AG08396 (cell line): ENCODE data around the gene PROK1.

ENCODE experiments used
- DNase-seq: peaks from one replicate; pipeline ENCODE4 v3.0.0; 2012; ENCODE audit warnings: low spot score, mixed read lengths

PROK1 gene

DNA sequence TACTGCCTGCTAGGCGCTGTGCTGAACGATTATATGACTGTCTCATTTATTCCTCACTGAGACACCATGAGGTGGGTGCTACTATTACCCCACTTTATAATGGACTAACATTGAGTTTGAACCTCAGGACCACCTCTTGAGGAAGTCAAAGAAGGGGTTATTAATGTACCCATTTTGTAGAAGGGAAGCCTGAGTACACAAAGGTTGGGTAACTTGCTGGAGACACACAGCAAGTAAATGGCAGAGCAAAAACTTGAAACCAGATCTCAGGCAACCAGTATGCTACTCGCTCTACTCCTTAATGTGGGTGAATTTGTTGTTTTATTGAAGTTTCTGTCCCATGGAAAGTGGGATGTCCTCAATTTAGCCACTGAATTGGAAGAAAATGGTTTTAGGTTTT is 37.9 kb downstream of the PROK1 start:
- DNase-seq, result no peak

DNA sequence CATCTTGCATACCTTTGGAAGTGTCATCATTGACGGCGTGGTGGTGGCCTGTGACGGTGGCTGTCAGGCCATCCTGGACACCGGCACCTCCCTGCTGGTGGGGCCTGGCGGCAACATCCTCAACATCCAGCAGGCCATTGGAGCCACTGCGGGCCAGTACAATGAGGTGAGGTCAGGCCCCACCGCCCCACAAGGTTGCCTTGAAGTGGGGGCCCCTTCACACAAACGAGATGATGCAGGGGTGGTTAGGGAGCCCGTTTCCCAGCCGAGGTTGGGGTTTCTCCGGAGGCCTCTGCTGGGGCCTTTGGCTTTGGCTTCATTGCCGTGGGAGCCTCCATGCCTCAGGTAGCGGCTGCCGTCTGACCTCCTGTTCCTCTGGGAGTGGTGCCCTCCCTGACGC is 38.5 kb downstream of the PROK1 start:
- DNase-seq, result no peak

DNA sequence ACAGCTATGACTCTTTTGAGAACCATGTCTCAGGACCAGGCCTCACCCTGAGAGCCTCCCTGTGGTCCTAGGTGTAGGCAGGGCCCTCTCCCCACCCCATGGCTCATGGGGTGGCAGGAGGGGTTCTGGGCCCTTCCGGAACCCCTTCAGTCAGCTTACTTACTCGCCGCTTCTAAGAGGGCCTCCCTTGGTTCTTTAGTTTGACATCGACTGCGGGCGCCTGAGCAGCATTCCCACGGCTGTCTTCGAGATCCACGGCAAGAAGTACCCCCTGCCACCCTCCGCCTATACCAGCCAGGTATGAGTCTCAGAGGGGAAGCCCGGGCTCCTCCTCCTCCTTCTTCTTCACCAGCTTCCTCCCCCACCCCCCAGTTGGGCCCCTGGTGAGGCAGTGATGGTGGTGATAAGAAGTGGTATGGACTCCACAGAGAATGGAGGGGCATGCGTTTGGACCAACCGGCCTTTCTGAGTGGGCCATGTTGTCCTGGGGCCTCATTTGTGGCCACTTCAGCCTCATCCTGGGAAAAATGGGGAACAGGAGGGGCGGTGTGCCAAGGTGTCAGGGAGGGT is 39.1 kb downstream of the PROK1 start:
- no peak for DNase-seq

DNA sequence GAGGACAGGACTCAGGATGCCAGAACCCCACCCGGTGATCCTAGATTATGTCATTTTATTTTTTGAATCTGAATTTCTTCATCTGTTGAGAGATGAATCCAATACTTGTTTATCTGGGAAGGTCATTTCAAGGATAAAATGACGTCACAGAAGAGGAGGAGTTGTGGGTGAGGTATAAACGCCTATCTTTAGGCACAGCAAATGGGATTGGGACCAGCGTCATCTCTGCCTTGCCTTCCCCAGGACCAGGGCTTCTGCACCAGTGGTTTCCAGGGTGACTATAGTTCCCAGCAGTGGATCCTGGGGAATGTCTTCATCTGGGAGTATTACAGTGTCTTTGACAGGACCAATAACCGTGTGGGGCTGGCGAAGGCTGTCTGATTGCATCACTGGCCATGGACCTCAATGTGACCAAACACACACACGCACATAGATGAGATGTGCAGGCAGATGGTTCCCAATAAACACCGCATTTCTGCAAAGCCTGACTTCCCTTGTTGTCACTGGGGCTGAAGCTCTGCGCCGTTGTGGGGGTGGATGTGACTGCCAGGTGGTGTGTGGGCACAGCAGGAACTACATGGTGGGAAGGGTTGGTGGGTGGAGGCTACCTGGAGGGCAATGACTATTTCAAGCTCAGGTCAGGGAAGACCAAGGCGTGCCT is 40.0 kb downstream of the PROK1 start:
- no peak for DNase-seq

DNA sequence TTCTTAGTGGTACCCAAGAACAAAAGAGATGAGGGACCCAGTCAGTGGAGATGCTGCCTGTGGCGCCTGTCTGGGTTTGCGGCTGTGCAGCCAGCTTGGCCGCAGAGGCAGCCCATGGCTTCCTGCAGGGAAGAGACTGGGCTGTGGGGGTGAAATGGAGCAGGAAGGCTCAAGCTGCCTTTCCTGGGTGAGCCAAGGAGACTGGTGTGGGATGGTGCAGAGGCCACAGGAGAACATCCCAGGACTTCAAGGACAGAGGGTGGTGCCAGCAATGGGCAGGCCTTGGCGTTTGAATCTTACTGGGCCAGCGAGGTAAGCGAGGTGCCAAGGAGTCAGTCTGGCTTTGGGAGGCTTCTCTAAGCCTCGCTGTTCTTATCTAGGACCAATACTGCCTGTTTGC is 41.6 kb downstream of the PROK1 start:
- no peak for DNase-seq

DNA sequence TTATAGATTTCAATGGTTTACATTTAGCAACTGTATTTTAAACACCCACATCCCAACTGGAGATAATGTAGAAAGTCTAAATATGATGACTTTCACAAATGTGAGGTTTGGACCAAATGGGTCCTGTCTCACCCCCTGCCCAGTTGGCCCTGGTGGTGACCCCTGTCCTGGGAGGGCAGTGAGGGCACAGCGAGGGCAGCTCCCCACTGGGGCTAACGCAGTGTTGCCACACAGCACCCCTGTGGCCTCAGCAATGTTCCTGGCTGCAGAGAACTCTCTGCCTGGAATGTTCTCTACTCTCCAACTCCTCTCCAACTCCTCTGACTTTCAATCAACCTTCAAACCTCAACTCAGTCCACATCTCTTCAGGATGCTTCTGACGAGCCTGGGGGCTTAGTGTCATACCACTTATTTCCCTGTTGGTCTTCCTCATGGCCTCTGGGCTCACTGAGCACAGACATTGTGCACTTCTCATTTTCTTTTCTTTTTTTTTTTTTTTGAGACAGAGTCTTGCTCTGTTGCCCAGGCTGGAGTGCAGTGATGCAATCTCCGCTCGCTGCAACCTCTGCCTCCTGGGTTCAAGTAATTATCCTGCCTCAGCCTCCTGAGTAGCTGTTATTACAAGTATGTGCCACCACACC is 42.2 kb downstream of the PROK1 start:
- no peak for DNase-seq

DNA sequence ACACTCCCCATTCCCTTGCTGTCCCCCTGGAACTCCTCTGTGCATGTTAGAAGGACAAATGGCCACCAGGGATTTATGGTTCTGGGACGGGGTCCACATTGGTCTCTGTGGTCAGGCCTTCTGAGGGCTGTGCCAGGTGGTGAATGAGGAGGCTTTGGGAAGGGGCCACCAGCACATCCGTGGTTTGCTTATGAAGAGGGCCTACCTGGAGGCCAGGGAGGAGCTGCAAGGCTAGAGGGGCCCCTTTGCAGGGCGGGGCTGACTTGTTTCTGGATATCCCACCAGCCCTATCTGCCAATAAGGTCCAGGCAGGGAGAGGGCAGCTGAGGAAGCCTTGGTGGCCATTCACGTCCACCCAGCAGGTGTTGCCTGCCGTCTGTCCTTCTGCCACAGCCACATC is 43.1 kb downstream of the PROK1 start:
- no peak for DNase-seq

DNA sequence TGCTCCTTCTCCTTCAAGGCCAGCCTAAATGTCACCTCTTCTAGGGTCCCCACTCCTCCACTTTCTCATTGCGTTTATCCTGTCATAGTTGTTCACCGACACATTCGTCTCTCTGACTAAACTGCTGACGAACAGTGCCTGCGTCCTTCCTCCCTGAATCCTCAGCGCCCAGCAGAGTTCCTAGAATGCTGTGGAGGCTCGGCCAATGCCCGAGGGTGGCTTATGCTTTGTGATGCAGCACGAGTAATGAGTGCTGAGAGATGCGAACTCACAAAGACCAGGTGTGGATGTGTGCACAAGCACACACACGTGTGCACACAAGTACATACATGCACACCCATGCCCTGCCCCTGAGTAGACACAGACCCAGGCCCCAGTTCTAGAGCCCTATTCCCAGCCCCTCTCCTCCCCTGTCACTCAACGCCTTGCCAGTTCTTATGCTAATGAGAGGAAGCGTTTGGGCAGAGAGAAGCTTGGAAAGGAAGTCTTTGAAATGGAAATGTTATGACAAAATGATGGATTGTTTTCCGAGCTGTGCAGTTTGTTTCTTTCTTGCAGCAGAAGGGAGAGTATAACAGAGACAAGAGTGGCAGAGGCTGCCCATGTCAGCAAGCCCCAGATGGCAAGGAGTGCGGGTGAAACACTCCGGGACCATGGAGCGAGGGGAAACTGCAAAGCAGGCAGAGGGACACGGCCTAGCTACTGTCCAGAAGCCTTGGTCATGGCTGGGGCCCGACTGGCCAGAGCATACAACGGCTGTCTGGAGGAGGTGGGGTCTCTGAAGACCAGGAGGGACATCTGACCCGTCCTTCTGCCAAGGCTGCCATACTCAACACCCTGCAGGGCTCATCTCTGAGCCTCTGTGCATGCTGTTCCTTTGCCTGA is 43.8 kb downstream of the PROK1 start:
- DNase-seq, result no peak

DNA sequence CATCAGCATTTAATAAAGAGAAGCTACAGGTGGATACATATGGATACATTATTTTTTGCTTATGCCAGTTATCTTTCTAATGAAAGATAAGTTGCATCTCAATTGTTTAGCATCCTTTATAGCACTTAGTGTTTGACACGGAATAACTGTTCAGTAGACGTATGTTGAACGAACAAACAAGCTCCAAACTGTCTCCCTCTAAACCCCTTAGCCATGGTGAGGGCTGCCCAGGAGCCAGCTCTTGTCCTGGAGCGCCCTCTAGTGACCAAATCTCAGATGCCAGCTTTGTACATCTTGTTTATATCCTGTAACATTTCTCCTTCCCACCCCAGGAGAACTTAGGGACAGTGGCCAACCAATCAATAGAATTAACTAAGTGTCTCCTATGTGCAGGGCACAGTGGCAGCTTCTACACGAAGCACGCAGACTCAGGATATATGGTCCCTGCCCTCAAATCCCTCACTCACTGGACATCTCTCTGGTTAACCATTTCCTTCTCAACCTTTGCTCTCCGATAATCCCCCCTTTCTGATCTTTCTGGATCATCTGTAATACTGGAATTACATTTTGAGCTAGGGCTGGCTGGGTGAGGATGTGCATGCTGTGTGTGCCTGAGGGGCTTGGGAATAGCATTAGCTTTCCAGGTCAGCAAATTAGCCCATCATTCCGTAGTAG is 45.1 kb downstream of the PROK1 start:
- peak; percentile 86 for DNase-seq

DNA sequence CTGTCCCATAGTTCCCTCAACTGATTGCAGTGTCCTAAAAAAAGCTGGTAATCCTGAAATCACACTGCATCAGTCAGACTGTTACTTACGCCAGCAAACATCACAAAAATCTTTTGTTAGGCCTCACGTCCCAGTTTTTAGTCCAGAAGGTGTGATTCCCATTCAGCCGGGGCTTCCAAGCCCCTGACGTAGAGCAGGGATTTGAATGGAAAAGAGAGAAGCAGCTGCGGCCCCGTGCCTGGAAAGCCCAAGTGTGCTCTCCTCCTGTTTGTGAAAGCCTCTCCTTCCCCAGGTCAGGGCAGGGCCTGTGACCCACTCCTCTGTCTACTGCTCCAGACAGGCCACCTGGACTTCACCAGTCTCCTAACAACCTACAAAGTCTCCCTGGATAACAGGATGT is 47.3 kb downstream of the PROK1 start:
- DNase-seq, result no peak

DNA sequence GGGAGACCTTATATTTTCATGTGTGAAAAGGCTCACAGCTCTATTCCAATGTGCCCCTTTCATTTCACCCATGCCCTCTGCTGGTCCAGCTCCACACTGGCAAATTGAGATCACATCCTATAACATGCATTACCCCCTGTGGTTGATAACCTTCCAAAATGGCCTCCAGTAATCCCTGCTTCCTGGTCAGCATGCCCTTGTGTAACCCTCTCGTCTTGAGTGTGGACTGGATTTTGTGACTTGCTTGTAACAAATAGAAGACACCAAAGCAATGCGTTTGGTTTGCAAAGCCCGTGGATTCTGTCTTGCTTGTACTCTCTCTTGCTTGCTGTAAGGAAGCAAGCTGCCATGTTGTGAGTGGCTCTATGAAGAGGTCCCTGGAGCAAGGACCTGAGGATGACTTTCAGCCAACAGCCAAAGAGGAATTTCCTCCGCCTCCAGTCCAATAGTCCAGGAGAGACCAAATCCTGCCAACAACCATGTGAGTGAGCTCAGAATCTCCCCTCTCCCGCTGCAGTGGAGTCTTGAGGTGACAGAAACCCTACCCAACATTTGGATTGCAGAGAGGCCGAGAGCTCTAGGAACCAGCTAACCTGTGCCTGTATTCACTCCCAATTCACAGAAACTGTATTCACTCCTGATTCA is 50.7 kb downstream of the PROK1 start:
- no peak for DNase-seq

DNA sequence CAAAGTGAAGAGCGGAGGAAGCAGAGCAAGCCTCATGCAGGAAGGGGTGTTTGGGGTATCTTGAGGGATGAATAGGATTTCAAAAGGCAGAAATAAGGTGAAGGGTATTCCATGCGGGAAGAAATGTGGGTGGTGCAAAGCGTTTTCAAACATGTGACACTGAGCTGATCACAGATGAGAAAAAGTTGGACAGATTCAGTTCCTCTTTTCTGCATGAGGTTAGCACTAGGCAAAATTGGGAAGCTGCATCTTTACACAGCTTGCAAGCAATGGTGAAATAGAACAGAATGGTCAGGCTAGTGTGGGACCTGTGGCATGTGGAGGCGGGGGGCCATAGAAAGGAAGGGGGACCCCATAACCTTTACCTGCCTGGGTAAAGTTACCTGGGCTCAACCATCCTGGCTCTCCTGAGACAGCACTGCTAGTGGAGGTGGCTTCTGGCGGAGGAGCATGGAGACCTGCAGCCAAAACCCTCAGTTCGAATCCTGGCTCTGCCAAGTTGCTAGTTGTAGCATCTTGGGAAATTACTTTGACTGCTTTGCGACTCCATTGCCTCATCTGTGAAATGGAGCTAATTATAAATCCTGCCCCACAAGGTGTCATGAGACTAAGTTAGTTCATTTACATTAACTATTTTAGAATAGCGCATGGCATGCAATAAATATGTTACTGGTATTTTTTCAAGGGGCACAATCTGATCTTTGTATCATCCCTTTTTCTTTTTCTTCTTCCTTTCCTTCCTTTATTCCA is 51.6 kb downstream of the PROK1 start:
- no peak for DNase-seq

DNA sequence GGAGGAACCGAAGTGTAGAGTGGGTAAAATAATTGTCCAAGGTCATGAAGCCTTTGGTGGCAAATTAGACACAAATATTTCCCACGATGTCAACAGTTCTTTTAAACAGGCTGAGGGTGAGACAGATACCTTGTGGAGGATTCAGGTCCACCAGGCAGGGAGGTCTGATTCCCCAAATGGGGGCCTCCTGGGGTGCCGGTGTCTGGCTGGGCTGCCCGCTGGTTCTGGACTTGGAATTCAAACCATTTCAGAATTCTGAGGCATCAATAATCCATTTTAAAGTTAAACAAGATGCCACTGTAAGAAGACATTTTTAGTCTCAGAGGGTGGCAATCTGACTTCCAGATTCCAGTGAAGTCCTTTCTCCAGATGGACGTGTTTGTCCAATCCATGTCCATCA is 52.5 kb downstream of the PROK1 start:
- DNase-seq, result no peak

DNA sequence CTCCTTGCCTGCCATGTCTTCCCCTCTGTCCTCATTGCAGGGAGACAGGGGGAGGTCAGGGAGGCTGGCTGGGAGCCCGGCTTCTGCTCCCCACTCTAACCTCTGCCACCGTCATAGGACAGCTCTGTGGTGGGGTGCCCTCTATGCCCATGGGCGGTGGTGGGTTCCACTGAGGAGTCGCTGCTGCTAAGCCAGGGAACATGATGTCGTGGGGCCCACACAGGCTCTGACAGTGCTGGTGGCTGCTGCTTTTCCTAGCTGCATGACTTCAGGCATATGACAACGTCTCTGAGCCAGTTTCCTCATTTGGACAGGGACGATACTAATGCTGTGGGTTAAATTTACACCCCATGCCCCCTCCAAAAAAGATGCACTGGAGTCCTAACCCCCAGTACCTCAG is 53.3 kb downstream of the PROK1 start:
- no peak for DNase-seq

DNA sequence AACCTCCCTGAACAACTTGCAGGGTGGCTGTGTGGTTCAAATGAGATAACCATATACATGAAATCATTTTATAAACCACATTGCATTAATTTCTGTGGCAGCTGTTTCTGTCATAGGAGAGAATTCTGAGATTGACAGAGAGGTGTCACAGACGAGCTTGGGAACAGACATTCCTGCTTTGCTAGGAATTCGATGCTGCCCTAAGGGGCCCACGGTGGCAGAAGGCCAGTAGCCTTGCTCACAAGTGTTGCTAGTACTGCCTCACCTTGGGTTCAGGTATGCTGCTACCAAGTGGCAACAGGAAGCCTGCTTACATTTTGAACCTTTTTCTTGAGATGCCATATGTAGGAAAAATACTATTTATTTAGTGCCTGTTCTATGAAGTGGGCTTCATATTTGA is 54.6 kb downstream of the PROK1 start:
- DNase-seq, result no peak

DNA sequence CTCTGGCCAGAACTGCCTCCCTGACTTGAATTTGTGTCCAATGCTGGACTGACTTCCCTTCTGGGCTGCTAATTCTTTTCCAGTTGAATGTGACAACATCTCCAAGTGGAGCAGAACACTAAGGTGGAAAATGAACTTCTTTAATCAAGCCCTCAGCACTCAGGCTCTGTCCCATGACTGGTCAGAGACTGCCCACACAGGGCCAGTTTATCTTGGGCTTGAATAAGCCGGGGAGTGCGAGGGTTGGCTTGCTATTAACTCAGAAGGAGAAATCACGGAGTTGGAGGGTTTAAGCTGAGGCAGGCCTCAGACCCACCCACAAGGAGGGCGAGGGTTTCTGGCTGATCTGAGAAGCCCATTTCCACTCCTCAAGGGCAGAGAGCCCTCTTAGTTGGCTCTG is 55.6 kb downstream of the PROK1 start:
- DNase-seq, result no peak
